ENCODE data around the gene SH3BGRL.
"Not testable (repeated sequence)": the region's sequence is repeated elsewhere in the genome, so short reads cannot be mapped to it uniquely, and the experiment has no call there.

- not testable (repeated sequence) for TF ChIP-seq CTCF, POLR2A (IDR thresholded peaks at IDR 0.05)
Observed at GRCh38 chrX:81345296-81345695, 143.4 kb downstream of the SH3BGRL start.

All from right lobe of liver (tissue), 4 donors.